Measurements from ENCODE around the gene ECHDC1.
"Not testable (repeated sequence)": the region's sequence is repeated elsewhere in the genome, so short reads cannot be mapped to it uniquely, and the experiment has no call there.

The ECHDC1 gene, protein sequence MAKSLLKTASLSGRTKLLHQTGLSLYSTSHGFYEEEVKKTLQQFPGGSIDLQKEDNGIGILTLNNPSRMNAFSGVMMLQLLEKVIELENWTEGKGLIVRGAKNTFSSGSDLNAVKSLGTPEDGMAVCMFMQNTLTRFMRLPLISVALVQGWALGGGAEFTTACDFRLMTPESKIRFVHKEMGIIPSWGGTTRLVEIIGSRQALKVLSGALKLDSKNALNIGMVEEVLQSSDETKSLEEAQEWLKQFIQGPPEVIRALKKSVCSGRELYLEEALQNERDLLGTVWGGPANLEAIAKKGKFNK

DNA sequence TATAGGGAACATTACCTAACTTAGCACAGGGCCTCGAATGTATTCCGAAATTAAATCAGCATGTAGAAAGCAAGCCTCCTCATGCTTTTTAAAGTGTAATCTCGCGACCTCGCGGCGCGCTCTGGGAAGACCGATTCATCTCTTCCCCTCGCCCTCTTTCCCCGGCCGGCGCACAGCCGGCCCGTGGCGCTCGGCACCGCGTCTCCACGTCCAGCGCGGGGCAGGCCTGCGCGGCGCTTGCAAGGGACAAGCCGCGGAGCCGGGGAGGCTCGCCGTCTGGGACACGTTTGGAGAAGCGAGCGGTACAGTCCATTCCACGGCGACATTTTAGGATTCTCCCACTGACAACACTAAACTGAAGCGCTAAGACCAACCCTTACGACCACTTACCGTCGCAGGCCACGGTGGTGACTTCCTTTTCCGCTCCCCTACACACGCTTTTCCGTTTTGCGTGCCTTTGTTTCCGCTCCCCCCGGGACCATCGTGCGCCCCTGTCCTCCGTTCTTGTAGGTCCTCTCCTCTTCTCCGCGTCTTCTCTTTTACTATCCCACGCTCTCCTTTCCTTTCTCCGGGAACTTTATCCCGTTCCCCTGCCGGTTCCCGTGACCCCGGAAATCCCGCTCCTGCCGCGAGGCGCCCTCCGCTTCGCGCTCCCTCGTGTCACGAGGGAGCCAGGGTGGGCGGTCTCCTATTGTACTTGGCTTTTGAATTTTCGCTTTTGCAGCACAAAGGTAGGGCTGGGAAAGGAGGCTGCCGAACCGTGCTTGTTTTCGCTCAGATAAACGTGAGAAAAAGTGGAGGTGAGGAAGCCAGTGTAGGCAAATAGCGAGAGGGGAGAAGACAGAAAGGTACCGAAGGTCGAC is at the start of gene ECHDC1:
TSS of gene ECHDC1 (minus strand) at position 664 of the 863 bp plus-strand sequence. CDS start 12,581 bp downstream, outside the sequence.
- peak; percentile 82 for DNase-seq

DNA sequence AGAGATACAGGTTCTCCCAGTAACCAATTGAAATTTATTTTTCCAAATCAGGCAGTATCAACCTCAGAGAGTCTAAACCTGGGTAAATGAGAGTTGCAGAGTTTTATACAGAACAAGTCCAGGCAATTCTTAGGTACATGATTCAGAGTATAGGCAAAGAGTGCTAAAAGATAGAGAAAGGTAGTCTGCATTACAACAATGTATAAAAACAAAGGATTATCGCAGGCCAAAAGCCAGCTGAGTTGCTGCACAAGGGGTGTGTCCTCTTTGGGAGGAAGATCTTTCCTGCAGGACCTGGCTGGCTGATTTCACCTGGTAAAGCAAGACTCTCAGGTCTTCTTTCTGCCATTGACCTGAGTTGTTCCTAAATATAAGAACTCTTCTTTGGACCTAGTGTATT is 48.9 kb upstream of the ECHDC1 start:
- no peak for DNase-seq

DNA sequence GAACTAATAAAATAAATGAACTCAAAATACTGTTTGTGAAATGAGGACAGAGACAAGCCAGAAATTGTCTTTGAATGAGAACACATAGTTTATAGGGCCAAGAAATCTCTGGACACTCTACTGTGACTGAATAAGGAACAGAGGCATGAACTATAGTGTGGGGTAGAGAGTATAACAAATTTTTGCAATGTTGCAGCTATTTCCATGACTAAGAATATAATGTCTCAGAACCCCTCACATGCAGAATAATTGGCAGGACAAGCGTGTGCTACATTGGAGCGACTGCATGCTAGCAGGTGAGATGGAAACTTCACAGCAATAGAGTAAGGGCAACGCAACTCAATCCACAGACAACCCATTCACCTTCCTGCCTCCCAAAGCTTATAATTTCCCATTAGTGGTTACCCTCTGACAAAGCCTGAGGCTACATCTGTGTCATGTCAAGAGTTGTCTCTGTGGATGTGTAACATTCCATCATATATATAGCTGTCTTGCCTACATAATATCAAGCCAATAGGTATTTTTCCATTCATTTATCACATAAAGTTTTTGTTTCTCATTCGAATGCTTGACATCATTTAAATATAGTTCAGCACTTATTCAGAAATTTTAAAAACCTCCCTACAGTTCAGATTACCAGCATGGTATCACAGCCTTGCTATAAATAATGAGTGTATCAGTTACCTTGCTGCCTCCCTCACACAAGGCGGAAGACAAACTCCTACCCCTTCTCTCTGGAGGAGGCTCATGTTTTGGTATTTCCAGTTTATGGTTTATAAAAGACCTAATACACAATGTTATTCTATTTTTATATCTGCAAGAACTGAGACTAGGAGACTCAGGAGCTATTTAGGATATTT is 47.9 kb upstream of the ECHDC1 start:
- peak; percentile 43 for DNase-seq

DNA sequence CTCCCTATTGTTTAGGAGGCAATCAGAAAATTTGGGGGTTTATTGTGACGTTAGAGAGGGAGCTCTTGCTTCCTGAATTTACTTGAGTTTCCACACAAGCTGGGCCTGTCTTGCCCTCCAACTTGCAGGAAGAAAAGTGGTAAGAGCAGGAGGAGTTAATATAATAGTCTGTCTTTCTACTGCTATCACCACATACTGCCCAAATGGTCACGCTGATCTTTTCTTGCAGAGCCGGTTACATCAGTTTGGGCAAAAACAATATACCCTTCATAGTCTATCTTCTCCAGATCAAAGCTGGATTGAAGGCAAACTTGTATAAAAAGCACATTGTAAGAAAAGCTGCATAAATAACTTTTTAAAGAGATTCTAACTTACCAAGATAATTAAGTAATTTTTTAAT is 46.3 kb upstream of the ECHDC1 start:
- no peak for DNase-seq

DNA sequence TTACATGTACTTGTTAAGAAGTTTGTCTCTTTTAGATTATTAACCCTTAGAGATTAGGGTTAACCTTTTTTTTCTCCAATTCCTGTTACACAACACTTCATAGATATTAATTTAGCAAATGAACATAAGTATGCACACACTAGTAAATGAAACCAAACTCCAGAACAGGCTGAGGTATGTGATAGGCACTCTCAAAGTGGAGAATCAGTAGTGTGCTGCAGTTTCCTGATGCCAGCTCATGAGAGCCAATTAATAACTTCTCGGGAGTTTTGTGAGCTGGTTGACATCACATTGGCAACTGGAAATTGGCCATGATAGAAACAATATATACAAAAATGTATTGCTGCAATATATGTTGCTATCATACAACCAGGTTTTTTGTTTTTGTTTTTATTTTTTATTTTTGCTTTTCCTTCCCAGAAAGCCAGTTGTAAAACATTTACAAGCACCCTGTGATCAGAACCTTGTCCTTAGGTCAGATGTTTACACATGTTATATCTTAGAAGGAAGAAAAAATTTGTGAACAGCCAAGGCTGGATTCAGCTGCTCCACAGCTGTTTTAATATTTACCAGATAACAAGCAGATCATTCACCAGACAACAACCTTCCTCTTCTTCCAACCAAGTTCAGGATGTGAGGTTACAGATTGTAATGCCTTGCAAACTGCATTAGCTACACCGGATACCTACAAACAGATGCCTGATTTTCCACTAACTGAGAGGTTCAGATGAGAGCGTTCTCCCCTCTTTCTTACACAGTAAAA is 42.4 kb upstream of the ECHDC1 start:
- DNase-seq: peak; percentile 31

DNA sequence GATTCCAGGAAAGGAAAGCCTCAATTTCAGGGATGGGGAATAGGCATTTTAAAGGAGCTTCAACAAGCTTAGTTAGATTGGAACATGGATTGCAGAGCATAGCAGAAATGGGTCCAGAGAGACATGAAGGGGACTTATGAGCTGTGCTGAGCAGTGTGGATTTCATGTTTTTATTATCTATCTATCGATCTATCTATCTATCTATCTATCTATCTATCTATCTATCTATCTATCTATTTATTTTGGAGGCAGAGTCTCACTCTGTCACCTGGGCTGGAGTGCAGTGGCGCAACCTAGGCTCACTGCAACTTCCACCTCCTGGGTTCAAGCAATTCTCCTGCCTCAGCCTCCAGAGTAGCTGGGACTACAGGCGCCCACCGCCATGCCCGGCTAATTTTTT is 41.4 kb upstream of the ECHDC1 start:
- DNase-seq: not testable (repeated sequence)

DNA sequence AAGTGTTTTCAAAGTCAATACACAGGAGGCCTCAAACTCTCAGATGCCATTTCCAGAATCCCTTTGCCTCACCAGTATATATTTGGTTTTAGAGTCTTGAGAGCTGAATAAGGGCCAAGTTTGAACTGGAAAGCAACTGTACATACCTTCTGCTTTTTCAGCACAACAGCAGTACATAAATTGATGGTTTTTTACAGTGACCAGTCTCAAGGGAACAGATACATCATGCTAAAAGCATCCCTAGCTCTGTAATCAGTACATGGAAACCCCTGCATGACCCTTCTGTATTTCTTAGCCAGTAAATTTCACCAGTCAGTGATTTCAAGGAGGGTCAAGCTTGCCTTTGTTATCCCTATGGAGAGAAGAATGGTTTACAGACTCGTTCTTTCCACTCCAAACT is 40.6 kb upstream of the ECHDC1 start:
- DNase-seq: peak; percentile 22

DNA sequence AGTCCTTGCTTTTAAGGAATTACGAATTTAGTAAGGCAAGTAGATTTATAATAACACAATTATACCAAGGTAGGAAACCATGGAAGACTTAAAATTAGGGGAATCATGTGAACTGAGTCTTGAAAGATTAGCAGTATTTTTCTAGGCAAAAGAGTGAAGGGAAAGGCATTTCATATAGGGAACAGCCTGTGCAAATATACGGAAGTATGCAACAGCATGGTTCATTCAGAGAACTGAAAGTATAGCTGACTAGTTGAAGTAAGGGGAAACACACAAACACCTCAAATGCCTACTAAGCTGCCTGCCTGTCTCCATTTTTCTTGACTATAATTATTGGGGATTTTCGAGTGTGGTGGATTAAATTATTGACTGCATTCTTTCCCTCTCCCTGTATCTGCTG is 39.0 kb upstream of the ECHDC1 start:
- no peak for DNase-seq

DNA sequence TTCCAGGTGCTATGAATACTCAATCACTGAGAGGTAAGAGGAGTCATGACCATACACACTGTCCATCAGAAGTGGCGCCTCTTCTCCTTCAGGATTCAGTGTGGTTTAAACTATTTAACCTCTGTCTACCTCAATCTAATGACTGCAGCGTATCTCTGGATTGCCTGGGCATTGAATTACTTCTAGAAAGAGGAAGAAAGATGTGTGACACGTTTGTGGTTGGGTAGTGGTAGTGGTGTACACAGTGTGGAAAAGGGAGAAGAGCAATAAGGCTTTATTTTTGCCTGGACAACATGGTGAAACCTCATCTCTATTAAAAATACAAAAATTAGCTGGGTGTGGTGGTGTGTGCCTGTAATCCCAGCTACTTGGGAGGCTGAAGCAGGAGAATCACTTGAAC is 38.0 kb upstream of the ECHDC1 start:
- DNase-seq: no peak

DNA sequence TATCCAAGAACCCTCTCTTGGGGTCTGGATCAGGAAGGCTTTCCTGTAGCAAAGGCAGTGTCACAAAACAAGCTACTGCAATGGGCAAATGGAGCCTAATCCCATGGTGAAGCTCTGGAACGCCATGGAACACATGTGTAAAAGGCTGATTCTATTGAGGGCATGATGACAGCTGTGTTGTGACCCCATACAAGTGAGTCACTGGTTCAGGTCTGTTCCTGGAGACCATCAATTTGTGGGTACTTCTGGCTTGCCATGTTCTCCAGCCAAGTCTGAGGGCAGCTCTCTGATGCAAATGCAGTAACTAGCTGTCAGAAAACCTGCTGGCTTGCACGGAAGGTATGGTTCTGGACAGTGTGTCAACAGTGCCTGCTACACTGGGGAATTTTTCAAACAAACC is 33.3 kb upstream of the ECHDC1 start:
- no peak for DNase-seq

DNA sequence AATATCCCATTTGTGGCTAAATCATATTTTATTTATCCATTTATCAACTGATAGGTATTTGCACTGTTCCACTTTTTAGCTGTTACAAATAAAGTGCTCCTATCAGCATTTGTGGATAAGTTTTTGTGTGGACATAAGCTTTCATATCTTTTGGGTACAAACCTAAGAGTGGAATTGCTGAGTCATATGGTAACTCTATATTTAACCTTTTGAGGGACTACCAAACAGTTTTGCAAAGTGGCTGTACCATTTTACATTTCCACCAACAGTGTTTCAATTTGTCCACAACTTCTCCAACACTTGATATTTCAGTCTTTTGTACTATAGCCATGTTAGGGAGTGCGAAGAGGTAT is 23.6 kb upstream of the ECHDC1 start:
- no peak for DNase-seq

DNA sequence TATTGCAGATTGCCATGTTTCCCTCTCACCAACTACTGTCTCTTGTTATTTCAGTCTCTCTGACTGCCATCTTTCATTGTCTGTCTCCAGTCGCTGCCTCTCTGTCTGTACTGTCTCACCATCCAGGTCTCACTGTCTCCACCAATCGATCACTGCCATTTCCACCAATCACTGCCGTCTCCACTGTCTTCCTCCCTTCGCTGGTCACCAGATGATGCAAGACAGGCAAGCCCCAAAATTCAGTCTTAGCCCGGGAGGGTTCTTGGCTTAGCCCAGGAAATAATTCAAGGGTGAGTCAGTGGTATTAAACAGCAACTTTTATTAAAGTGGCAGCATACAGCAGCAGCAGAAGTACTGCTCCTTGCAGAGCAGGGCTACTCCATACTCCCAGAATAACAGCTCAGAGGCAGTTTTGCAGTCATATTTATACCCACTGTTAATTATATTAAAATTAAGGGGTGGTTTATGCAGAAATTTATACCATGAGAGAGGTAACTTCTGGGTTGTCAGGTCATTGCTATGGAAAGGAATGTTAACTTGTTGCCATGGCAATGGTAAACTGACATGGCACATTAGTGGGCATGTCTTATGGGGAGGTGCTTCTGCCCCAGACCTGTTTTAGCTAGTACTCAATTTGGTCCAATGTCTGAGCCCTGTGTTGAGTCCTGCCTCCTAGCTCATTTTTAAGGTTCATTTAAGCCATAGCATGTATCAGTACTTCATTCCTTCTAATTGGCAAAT is 23.0 kb upstream of the ECHDC1 start:
- no peak for DNase-seq

DNA sequence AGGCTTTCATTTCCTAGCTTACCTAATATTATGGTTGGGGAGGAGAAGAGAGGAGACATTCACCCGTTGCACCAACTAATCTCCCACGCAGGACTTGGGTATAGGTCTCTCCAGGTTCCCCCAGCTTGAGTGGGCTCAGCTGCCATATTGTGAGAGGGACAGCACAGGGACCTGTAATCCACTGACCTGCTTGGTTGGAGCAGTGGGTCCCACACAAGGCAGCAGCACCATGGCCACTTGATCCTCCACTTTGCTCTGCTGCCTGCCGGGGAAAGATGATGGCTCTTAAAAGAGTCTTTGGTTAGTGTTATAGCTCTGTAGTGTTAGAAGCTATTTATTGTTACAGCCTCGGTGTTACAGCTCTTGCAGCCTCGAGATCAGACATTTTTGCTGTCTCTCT is 22.5 kb upstream of the ECHDC1 start:
- DNase-seq: no peak

DNA sequence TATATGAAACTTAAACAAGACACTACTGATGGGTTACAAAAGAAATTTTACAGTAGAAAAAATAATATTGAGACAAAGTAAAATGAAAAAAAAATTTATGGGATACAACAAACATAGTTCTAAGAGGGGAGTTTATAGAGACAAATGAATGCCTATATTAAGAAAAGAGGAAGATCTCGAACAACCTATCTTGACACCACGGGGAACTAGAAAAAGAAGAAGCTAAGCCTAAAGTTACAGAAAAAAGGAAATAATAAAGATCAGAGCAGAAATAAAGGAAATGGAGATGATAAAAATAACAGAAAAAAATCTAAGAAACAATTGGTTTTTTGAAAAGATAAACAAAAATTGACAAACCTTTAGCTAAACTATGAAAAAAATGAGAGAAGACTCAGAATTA is 9.1 kb upstream of the ECHDC1 start:
- no peak for DNase-seq

DNA sequence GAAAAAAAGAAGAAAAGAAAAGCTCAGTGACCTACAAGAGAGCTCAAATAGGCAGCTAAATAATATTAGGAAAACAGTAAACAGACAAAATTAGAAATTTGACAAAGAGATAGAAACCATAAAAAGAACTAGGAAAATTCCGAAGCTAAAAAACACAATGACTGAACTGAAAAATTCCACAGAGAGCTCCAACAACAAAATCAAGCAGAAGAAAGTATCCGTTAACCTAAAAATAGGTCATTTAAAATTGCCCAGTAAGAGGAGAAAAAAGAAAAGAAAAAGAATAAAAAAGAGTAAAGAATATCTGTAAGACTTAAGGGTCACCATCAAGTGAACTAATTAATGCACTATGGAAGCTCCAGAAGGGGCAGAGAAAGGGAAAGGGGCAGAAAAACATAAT is 6.6 kb upstream of the ECHDC1 start:
- no peak for DNase-seq

DNA sequence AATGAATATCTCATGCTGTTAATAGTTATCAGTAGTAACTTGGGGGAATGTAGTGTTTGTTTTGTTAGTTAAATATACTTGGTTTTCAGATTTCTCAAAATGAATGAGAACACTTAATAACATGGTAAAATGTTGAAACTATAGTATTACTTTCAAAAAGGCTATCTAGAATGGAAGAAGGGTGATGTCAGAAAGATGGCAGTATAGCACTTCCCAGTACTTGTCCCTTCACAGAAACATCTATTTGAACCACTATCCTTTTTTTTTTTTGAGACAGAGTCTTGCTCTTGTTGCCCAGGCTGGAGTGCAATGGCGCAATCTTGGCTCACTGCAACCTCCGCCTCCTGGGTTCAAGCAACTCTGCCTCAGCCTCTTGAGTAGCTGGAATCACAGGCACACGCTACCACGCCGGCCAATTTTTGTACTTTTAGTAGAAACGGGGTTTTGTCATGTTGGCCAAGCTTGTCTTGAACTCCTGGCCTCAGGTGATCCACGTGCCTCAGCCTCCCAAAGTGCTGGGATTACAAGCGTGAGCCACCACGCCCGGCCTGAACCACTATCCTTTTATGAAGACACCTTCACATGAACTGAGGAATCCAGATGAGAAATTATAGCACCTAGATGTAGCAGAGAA is 4.7 kb upstream of the ECHDC1 start:
- no peak for DNase-seq

DNA sequence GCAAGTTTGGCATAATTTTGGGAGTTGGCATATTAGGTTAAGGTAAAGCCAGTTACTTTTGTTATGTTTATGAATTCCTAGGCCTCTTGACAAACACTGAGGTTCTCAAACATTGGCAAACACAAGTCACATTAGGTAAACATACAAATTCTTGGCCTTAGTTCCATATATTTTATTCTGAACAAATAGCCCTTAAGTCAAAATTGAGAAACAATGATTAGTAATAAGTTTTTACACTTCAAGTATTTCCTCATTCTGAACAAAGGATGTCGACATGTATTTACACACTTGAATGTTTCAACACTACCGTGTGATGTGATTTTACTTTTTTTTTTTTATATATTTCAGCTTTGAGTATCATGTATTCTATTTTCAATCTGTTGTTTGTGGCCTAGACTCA is 3.8 kb upstream of the ECHDC1 start:
- no peak for DNase-seq

DNA sequence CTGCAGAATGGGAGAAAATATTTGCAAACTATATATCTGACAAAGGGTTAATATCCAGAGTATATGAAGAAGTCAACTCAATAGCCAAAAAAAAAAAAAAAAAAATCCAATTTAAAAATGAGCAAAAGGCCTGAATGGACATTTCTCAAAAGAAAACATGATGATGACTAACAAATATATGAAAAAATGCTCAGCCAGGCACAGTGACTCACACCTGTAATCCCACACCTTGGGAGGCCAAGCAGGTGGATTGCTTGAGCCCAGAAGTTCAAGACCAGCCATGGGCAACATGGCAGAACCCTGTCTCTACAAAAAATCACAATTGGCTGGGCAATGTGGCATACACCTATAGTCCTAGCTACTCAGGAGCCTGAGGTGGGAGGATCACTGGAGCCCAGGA is 2.1 kb upstream of the ECHDC1 start:
- DNase-seq: no peak

DNA sequence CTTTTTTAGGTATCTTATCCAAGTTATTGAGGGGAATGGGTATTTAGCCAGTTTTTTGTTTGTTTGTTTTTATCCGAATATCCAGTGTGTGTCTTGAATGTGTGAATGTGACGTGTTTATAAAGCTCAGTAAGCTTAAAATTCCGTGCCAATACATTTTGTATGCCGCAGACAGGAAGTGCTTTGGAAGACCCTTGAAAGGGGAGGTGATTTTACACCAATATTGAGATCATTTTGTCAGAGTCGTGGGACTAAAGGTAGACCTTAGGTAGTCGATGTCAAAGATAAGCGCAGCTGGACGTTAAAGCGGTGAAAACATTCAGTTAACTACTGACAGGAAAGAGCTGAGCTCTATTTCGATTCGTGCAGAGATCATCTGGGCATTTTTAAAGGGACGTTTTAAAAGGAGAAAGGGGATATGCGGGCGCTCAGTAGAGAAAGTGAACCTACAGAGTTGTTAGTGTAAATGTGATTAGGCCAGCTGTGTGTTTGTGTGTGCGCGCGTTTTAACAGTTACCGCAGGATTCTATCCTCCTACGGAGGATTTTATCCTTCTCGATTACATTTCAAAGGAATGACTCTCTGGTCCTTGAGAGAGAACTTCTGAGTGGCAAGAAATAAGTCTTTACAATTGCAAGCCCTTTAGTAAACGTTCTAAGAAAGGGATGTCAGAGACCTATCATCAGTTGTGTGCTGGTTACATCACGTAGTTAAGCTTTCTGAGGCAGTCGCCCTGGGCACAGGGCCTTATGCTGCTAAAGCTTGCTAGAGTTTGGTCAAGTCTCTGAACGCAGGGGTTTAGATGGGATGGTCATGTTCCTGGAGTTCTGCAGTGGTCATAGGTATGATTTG is 625 bp upstream of the ECHDC1 start:
- DNase-seq: peak; percentile 32

DNA sequence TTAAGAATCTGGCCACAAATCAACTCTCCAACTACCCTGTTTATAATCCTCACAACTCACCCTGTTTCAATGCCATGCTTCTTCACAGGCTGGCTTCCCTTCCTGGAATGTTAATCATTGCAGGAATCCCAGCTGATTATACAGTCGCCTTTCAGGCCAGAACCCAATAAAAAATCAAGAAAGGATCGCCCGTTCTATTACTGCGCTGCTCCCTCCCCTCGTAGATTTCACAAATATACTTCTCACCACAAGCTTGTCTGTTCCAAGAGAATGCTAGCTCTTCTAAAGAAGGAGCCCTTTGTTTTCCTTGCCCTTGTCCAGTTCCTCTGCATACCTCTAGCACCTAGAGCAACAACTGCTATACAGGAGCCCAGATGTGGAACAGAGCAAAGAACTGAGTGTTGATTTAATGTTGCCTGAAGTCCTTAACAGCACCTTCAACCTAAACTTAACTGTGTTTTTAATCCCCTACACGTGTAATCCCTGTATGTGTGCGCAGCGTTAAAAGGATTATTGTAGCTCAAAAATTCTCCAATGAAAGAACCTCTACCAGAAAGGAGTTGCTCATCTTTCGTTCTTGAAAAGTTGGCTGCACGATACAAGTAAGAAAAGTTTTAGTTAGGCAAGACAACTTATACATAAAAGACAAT is 988 bp downstream of the ECHDC1 start:
- DNase-seq: peak; percentile 23
